ENCODE measurements around the gene NEGR1. TPM values are rescaled to one million over a fixed set of nuclear protein-coding genes. Genes with fewer than 3 reads are reported as not detected.

Gene NEGR1
- total and polyA plus RNA-seq, 9 of the 15 experiments (the other 6 are each of a cell fraction or from before 2014, with no cell fraction given): not detected

DNA sequence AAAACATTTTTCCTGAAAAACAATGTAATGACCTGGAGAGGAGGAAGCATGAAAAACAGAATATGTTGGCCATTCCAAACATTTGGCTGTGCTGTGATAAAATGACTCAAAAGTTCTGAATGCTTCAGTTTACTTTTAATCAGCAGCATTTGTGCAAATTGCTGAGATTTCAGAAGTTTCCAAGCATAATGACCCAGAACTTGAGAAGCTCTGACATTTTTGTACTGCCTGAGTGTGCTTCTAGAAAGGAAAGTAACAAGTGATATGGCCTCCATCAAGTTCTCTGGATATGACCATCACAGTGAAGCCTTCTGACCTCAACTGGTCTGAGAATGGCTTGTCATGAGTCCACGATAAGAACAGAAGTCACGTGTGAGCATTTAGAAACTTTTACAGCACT lies 918.1 kb downstream of the NEGR1 start (continued):
- TF ChIP-seq, protein P1, sequence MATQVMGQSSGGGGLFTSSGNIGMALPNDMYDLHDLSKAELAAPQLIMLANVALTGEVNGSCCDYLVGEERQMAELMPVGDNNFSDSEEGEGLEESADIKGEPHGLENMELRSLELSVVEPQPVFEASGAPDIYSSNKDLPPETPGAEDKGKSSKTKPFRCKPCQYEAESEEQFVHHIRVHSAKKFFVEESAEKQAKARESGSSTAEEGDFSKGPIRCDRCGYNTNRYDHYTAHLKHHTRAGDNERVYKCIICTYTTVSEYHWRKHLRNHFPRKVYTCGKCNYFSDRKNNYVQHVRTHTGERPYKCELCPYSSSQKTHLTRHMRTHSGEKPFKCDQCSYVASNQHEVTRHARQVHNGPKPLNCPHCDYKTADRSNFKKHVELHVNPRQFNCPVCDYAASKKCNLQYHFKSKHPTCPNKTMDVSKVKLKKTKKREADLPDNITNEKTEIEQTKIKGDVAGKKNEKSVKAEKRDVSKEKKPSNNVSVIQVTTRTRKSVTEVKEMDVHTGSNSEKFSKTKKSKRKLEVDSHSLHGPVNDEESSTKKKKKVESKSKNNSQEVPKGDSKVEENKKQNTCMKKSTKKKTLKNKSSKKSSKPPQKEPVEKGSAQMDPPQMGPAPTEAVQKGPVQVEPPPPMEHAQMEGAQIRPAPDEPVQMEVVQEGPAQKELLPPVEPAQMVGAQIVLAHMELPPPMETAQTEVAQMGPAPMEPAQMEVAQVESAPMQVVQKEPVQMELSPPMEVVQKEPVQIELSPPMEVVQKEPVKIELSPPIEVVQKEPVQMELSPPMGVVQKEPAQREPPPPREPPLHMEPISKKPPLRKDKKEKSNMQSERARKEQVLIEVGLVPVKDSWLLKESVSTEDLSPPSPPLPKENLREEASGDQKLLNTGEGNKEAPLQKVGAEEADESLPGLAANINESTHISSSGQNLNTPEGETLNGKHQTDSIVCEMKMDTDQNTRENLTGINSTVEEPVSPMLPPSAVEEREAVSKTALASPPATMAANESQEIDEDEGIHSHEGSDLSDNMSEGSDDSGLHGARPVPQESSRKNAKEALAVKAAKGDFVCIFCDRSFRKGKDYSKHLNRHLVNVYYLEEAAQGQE (IDR thresholded peaks at IDR 0.05; ENCODE audit: borderline replicate concordance): no peak
- TF ChIP-seq, protein P1 (CRISPR knock-in tag; IDR thresholded peaks at IDR 0.05; ENCODE audit: low read depth): no peak
- TF ChIP-seq PTRF (tag; IDR thresholded peaks at IDR 0.05) (no peak), ZNF263 (CRISPR knock-in tag; IDR thresholded peaks at IDR 0.05; ENCODE audit: borderline replicate concordance) (no peak), CBX2 (IDR thresholded peaks at IDR 0.05; ENCODE audit: insufficient read depth, low read length, poor library complexity, severe bottlenecking) (no peak), CBX5 (IDR thresholded peaks at IDR 0.05; ENCODE audit: borderline replicate concordance, low read depth) (no peak)
- TF ChIP-seq, protein P2, sequence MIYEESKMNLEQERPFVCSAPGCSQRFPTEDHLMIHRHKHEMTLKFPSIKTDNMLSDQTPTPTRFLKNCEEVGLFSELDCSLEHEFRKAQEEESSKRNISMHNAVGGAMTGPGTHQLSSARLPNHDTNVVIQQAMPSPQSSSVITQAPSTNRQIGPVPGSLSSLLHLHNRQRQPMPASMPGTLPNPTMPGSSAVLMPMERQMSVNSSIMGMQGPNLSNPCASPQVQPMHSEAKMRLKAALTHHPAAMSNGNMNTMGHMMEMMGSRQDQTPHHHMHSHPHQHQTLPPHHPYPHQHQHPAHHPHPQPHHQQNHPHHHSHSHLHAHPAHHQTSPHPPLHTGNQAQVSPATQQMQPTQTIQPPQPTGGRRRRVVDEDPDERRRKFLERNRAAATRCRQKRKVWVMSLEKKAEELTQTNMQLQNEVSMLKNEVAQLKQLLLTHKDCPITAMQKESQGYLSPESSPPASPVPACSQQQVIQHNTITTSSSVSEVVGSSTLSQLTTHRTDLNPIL (CRISPR knock-in tag; IDR thresholded peaks at IDR 0.05): no peak
